Epidermal melanocyte (primary cell): Measurements from ENCODE around the gene TMEM244.
"Not testable (repeated sequence)": the region's sequence is repeated elsewhere in the genome, so short reads cannot be mapped to it uniquely, and the experiment has no call there.

Experiments used
- DNase-seq: peaks from one replicate; pipeline ENCODE4 v3.0.0; 2011; ENCODE audit warnings: low spot score; ENCODE audit not compliant: insufficient read length

TMEM244 gene

GRCh38 chr6:129860908-129861665 lies at the start of gene TMEM244:
Gene TMEM244, minus strand, starts transcription at chr6:129861315. Its CDS starts 127 bp downstream, at chr6:129861188.
- no peak for DNase-seq

GRCh38 chr6:129908858-129909257 lies 47.7 kb upstream of the TMEM244 start:
- DNase-seq: no peak

GRCh38 chr6:129908356-129908755 lies 47.2 kb upstream of the TMEM244 start:
- DNase-seq: no peak

GRCh38 chr6:129906515-129907077 lies 45.5 kb upstream of the TMEM244 start:
- DNase-seq: no peak

- DNase-seq: no peak
Measured at GRCh38 chr6:129903082-129903481, 42.0 kb upstream of the TMEM244 start.

- no peak for DNase-seq
Measured at GRCh38 chr6:129902681-129903080, 41.6 kb upstream of the TMEM244 start.

- DNase-seq: no peak
Measured at GRCh38 chr6:129901910-129902309, 40.8 kb upstream of the TMEM244 start.

- no peak for DNase-seq
Measured at GRCh38 chr6:129895692-129896091, 34.6 kb upstream of the TMEM244 start.

GRCh38 chr6:129894921-129895320 lies 33.8 kb upstream of the TMEM244 start:
- no peak for DNase-seq

- DNase-seq: no peak
Measured at GRCh38 chr6:129893640-129894039, 32.5 kb upstream of the TMEM244 start.

GRCh38 chr6:129890701-129891100 lies 29.6 kb upstream of the TMEM244 start:
- DNase-seq: no peak

GRCh38 chr6:129890164-129890563 lies 29.0 kb upstream of the TMEM244 start:
- DNase-seq: no peak

GRCh38 chr6:129889580-129889979 lies 28.5 kb upstream of the TMEM244 start:
- no peak for DNase-seq

GRCh38 chr6:129886401-129887155 lies 25.5 kb upstream of the TMEM244 start:
- DNase-seq: no peak

GRCh38 chr6:129884211-129884610 lies 23.1 kb upstream of the TMEM244 start:
- no peak for DNase-seq

- DNase-seq: no peak
Measured at GRCh38 chr6:129882510-129883023, 21.5 kb upstream of the TMEM244 start.

- DNase-seq: not testable (repeated sequence)
Measured at GRCh38 chr6:129877894-129878293, 16.8 kb upstream of the TMEM244 start.

- no peak for DNase-seq
Measured at GRCh38 chr6:129875610-129876520, 14.8 kb upstream of the TMEM244 start.

- DNase-seq: no peak
Measured at GRCh38 chr6:129874837-129875236, 13.7 kb upstream of the TMEM244 start.

GRCh38 chr6:129872586-129872985 lies 11.5 kb upstream of the TMEM244 start:
- DNase-seq: no peak

- DNase-seq: no peak
Measured at GRCh38 chr6:129871221-129871620, 10.1 kb upstream of the TMEM244 start.
